Mesothelial cell of epicardium (in vitro differentiated cells): ENCODE measurements around the gene PAXIP1. TPM values are rescaled to one million over a fixed set of nuclear protein-coding genes. Genes with fewer than 3 reads are reported as not detected.
A peak's percentile ranks its signal among the peaks of the same experiment; 100 is the strongest.
"Not testable (repeated sequence)": the region's sequence is repeated elsewhere in the genome, so short reads cannot be mapped to it uniquely, and the experiment has no call there.

Experiments
- DNase-seq, 2 experiments: peaks; one replicate each; pipeline ENCODE4 v3.0.0; 2021; ENCODE audit warnings: low spot score in 2 of 2; ENCODE audit not compliant: unreplicated experiment in 2 of 2
- H3K27ac Mint-ChIP-seq: 2 replicates; pipeline ENCODE4 v1.8.0; 2021; ENCODE audit warnings: mixed read lengths
- H3K27me3 Mint-ChIP-seq: 2 replicates; pipeline ENCODE4 v1.8.0; 2021; ENCODE audit warnings: low read depth, mixed read lengths
- H3K36me3 Mint-ChIP-seq: 2 replicates; pipeline ENCODE4 v1.8.0; 2021; ENCODE audit warnings: mixed read lengths
- H3K4me1 Mint-ChIP-seq: 2 replicates; pipeline ENCODE4 v1.8.0; 2021; ENCODE audit warnings: mixed read lengths
- H3K4me3 Mint-ChIP-seq: 2 replicates; pipeline ENCODE4 v1.8.0; 2021; ENCODE audit warnings: mild to moderate bottlenecking, moderate library complexity, mixed read lengths
- H3K9me3 Mint-ChIP-seq: 2 replicates; pipeline ENCODE4 v1.8.0; 2021; ENCODE audit warnings: mixed read lengths
- total RNA-seq: library from RNA; stranded (reverse); gene quantifications from 3 replicates; pipeline ENCODE4 v1.2.1, GENCODE V29; 2021
- TF ChIP-seq, protein P1 (sequence below): fragments of 200-600 bp; sonication (generic); IDR thresholded peaks from one replicate; pipeline ENCODE4 v1.5.0; 2021; ENCODE audit warnings: antibody characterized with exemption; ENCODE audit not compliant: unreplicated experiment

PAXIP1 gene
- total RNA-seq, 1 donor from 2014 or later: 21.3 TPM

DNA sequence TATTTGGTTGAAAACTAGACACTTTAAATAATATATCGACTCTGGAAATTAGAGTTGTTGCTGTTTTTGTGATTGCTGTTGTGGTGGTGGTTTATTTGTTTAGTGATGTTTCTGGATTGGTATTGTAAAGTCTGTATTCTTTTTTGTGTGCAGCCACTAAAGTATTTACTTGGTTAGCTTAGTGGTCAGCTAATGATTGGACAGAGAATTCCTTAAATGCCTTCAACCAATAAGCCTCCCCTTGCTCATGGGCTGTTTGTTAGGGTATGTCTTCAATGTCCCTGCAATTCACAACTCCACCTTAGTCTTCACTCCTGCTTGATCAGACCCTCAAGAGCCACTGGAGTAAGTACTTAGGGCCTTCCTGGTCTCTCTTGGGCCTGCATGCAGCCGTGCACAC is 71.0 kb downstream of the PAXIP1 start:
- H3K4me3 Mint-ChIP-seq: no peak overlapping the region
- peaks cover 29% of the 10 kb centered on the region for H3K9me3 Mint-ChIP-seq
- peaks cover 2% of the 10 kb centered on the region for H3K27me3 Mint-ChIP-seq
- H3K36me3 Mint-ChIP-seq: peaks cover 13% of the 10 kb centered on the region
- no peak for DNase-seq
- TF ChIP-seq, protein P1, sequence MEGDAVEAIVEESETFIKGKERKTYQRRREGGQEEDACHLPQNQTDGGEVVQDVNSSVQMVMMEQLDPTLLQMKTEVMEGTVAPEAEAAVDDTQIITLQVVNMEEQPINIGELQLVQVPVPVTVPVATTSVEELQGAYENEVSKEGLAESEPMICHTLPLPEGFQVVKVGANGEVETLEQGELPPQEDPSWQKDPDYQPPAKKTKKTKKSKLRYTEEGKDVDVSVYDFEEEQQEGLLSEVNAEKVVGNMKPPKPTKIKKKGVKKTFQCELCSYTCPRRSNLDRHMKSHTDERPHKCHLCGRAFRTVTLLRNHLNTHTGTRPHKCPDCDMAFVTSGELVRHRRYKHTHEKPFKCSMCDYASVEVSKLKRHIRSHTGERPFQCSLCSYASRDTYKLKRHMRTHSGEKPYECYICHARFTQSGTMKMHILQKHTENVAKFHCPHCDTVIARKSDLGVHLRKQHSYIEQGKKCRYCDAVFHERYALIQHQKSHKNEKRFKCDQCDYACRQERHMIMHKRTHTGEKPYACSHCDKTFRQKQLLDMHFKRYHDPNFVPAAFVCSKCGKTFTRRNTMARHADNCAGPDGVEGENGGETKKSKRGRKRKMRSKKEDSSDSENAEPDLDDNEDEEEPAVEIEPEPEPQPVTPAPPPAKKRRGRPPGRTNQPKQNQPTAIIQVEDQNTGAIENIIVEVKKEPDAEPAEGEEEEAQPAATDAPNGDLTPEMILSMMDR: no peak
- no peak overlapping the region for H3K27ac Mint-ChIP-seq
- H3K4me1 Mint-ChIP-seq: peaks cover 12% of the 10 kb centered on the region

GRCh38 chr7:154929006-154929726 is 73.8 kb downstream of the PAXIP1 start:
- H3K27ac Mint-ChIP-seq: peak overlapping the region; percentile 94
- TF ChIP-seq, protein P1: no peak
- H3K4me3 Mint-ChIP-seq: peak overlapping the region; percentile 78
- H3K36me3 Mint-ChIP-seq: peaks cover 7% of the 10 kb centered on the region
- H3K27me3 Mint-ChIP-seq: peaks cover 14% of the 10 kb centered on the region
- DNase-seq: no peak
- H3K4me1 Mint-ChIP-seq: peaks cover 12% of the 10 kb centered on the region
- H3K9me3 Mint-ChIP-seq: peaks cover 7% of the 10 kb centered on the region

DNA sequence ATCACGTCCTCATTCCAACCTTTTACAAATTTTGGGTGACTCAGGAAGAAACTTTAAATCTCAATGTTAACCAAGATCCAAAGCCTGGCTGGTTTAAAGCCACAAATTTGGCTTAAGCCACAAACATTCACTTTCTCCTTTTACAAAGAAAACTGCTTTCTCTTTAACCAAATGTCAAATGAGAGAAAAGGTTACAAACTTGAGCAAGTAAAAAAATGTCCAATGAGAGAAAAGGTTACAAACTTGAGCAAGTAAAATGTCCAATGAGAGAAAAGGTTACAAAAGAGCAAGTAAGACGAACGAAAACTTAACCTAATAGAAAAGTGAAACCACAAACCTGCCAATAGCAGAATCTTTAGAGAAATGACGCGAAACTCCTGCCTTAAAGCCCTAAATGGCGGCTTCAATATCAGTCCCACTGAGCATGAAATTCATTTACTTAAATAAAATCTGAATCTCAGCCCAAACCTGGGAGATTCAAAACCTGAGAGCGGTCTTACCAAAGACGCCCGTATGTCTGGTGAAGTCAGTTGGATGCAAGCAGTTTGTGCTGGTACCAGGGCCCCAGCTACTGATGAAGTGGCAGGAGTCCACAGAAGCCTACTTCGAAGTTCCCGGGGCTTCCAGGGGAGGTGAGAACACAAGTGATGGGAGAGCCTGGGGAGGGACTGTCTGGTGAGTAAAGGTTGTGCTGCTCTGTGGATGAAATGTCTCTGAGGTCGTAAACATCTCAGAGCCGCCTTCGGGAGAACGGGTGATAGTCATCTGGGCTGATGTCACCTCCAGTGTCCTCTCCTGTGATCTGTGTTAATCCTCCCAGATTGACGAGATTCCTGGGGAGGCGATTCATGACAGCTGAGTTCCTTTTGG is 74.6 kb downstream of the PAXIP1 start:
- Mint-ChIP-seq H3K27ac (peak overlapping the region; percentile 94), H3K4me1 (peaks cover 12% of the 10 kb centered on the region), H3K36me3 (peaks cover 3% of the 10 kb centered on the region), H3K4me3 (peak overlapping the region; percentile 78), H3K27me3 (peaks cover 16% of the 10 kb centered on the region), H3K9me3 (peaks cover 2% of the 10 kb centered on the region)
- DNase-seq: no peak
- TF ChIP-seq, protein P1: no peak

GRCh38 chr7:154927624-154928125 is 75.2 kb downstream of the PAXIP1 start:
- no peaks in the 10 kb centered on the region for H3K9me3 Mint-ChIP-seq
- peak in 1 of 2 experiments; percentile 63 for DNase-seq
- TF ChIP-seq, protein P1: peak; percentile 51
- peak overlapping the region; percentile 94 for H3K27ac Mint-ChIP-seq
- H3K4me1 Mint-ChIP-seq: peaks cover 12% of the 10 kb centered on the region
- peak overlapping the region; percentile 78 for H3K4me3 Mint-ChIP-seq
- H3K36me3 Mint-ChIP-seq: peaks cover 1% of the 10 kb centered on the region
- H3K27me3 Mint-ChIP-seq: peaks cover 23% of the 10 kb centered on the region

DNA sequence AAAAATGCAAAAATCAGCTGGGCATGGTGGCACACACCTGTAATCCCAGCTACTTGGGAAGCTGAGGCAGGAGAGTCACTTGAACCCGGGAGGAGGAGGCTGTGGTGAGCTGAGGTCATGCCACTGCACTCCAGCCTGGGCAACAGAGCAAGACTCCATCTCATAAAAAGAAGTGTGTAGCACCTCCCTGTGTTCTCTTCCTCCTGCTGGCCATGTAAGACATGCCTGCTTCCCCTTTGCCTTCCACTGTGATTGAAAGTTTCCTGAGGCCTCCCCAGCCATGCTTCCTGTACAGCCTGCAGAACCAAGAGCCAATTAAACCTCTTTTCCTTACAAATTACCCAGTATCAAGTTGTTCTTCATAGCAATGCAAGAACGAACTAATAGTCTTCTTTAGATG is 80.5 kb downstream of the PAXIP1 start:
- not testable (repeated sequence) for H3K4me1 Mint-ChIP-seq, H3K9me3 Mint-ChIP-seq, H3K27ac Mint-ChIP-seq, H3K4me3 Mint-ChIP-seq, H3K36me3 Mint-ChIP-seq, DNase-seq
- H3K27me3 Mint-ChIP-seq: peaks cover 45% of the 10 kb centered on the region
